ENCODE measurements around the gene ABCA9.
"Not testable (repeated sequence)": the region's sequence is repeated elsewhere in the genome, so short reads cannot be mapped to it uniquely, and the experiment has no call there.

Gene ABCA9

GRCh38 chr17:69060822-69061221 is at the start of gene ABCA9:
Gene ABCA9, minus strand, starts transcription at chr17:69060927. Its CDS starts 9,801 bp downstream, at chr17:69051126.
- DNase-seq (ENCODE audit: low read depth) = no peak

GRCh38 chr17:69105907-69106730 is 45.4 kb upstream of the ABCA9 start:
- no peak for DNase-seq (ENCODE audit: low read depth)

GRCh38 chr17:69103557-69104233 is 43.0 kb upstream of the ABCA9 start:
- DNase-seq (ENCODE audit: low read depth) = no peak

GRCh38 chr17:69098625-69099024 is 37.9 kb upstream of the ABCA9 start:
- DNase-seq (ENCODE audit: low read depth) = no peak

- DNase-seq (ENCODE audit: low read depth) = no peak
Observed at GRCh38 chr17:69096541-69096940, 35.8 kb upstream of the ABCA9 start.

GRCh38 chr17:69093995-69094394 is 33.3 kb upstream of the ABCA9 start:
- DNase-seq (ENCODE audit: low read depth) = no peak

- no peak for DNase-seq (ENCODE audit: low read depth)
Observed at GRCh38 chr17:69093279-69093789, 32.6 kb upstream of the ABCA9 start.

- DNase-seq (ENCODE audit: low read depth) = no peak
Observed at GRCh38 chr17:69090365-69090764, 29.6 kb upstream of the ABCA9 start.

GRCh38 chr17:69088643-69089200 is 28.0 kb upstream of the ABCA9 start:
- DNase-seq (ENCODE audit: low read depth) = no peak

GRCh38 chr17:69086641-69087040 is 25.9 kb upstream of the ABCA9 start:
- DNase-seq (ENCODE audit: low read depth) = no peak

- peak; percentile 25 for DNase-seq (ENCODE audit: low read depth)
Observed at GRCh38 chr17:69084911-69085310, 24.2 kb upstream of the ABCA9 start.

- DNase-seq (ENCODE audit: low read depth) = no peak
Observed at GRCh38 chr17:69082696-69083095, 22.0 kb upstream of the ABCA9 start.

GRCh38 chr17:69078864-69079263 is 18.1 kb upstream of the ABCA9 start:
- DNase-seq (ENCODE audit: low read depth) = no peak

- no peak for DNase-seq (ENCODE audit: low read depth)
Observed at GRCh38 chr17:69075823-69076222, 15.1 kb upstream of the ABCA9 start.

- DNase-seq (ENCODE audit: low read depth) = not testable (repeated sequence)
Observed at GRCh38 chr17:69073392-69073791, 12.7 kb upstream of the ABCA9 start.

- DNase-seq (ENCODE audit: low read depth) = not testable (repeated sequence)
Observed at GRCh38 chr17:69072803-69073256, 12.1 kb upstream of the ABCA9 start.

GRCh38 chr17:69071233-69071586 is 10.5 kb upstream of the ABCA9 start:
- DNase-seq (ENCODE audit: low read depth) = not testable (repeated sequence)

GRCh38 chr17:69070378-69071232 is 9.9 kb upstream of the ABCA9 start:
- not testable (repeated sequence) for DNase-seq (ENCODE audit: low read depth)

- no peak for DNase-seq (ENCODE audit: low read depth)
Observed at GRCh38 chr17:69069226-69069750, 8.6 kb upstream of the ABCA9 start.

- DNase-seq (ENCODE audit: low read depth) = peak; percentile 32
Observed at GRCh38 chr17:69067274-69068047, 6.7 kb upstream of the ABCA9 start.

- DNase-seq (ENCODE audit: low read depth) = no peak
Observed at GRCh38 chr17:69066482-69066881, 5.8 kb upstream of the ABCA9 start.
